GM23338 (cell line): ENCODE data around the gene CTNNAL1. TPM values are rescaled to one million over a fixed set of nuclear protein-coding genes. Genes with fewer than 3 reads are reported as not detected.

Experiments used
- ATAC-seq: fragments of 200-7000 bp; cut with Tn5 transposase; 3 replicates; pipeline ENCODE4 v1.9.1; 2020
- DNase-seq: peaks from one replicate; pipeline ENCODE4 v3.0.0-alpha.2; 2015; ENCODE audit warnings: low spot score
- H2AFZ ChIP-seq: fragments of 200-600 bp; sonication (generic); 2 replicates; pipeline ENCODE4 v1.8.0; 2016; ENCODE audit warnings: antibody characterized with exemption, mild to moderate bottlenecking, moderate library complexity
- H3F3A ChIP-seq: fragments of 200-600 bp; sonication (generic); replicated peaks from 2 replicates; pipeline ENCODE4 v1.8.0; 2017; ENCODE audit warnings: antibody characterized with exemption, mixed run types, low read depth
- H3K27ac ChIP-seq: fragments of 200-600 bp; sonication (generic); 2 replicates; pipeline ENCODE4 v1.6.1; 2016; ENCODE audit warnings: low read depth
- H3K27me3 ChIP-seq: fragments of 200-600 bp; sonication (generic); 2 replicates; pipeline ENCODE4 v1.8.0; 2016; ENCODE audit warnings: mild to moderate bottlenecking, mixed run types, moderate library complexity; ENCODE audit not compliant: insufficient read depth
- H3K36me3 ChIP-seq: fragments of 200-600 bp; sonication (generic); 2 replicates; pipeline ENCODE4 v1.8.0; 2016; ENCODE audit warnings: mild to moderate bottlenecking; ENCODE audit not compliant: insufficient read depth
- H3K4me1 ChIP-seq: fragments of 200-600 bp; sonication (generic); 2 replicates; pipeline ENCODE4 v1.8.0; 2016; ENCODE audit warnings: mild to moderate bottlenecking, moderate library complexity; ENCODE audit not compliant: insufficient read depth
- H3K4me2 ChIP-seq: fragments of 200-600 bp; sonication (generic); 2 replicates; pipeline ENCODE4 v1.7.1; 2017; ENCODE audit warnings: mixed run types
- H3K4me3 ChIP-seq: fragments of 200-600 bp; sonication (generic); 2 replicates; pipeline ENCODE4 v1.6.1; 2016; ENCODE audit warnings: mixed run types
- H3K79me2 ChIP-seq: fragments of 200-600 bp; sonication (generic); replicated peaks from 2 replicates; pipeline ENCODE4 v1.8.0; 2017; ENCODE audit warnings: mild to moderate bottlenecking; ENCODE audit not compliant: insufficient read depth
- H3K9me2 ChIP-seq: fragments of 200-600 bp; sonication (generic); 2 replicates; pipeline ENCODE4 v1.8.0; 2017; ENCODE audit not compliant: insufficient read depth
- H4K20me1 ChIP-seq: fragments of 200-600 bp; sonication (generic); replicated peaks from 2 replicates; pipeline ENCODE4 v1.8.0; 2017; ENCODE audit warnings: mild to moderate bottlenecking; ENCODE audit not compliant: insufficient read depth
- H3K27ac Mint-ChIP-seq: 2 replicates; pipeline ENCODE4 v1.8.0; 2020; ENCODE audit warnings: inconsistent platforms, mild to moderate bottlenecking, moderate library complexity, mixed read lengths
- H3K27me3 Mint-ChIP-seq: 3 replicates; pipeline ENCODE4 v1.8.0; 2022; ENCODE audit warnings: low read depth, mild to moderate bottlenecking, moderate library complexity, mixed read lengths, inconsistent platforms; ENCODE audit not compliant: insufficient read depth, poor library complexity
- H3K36me3 Mint-ChIP-seq: 3 replicates; pipeline ENCODE4 v1.8.0; 2021; ENCODE audit warnings: low read depth, mild to moderate bottlenecking, inconsistent platforms, moderate library complexity, mixed read lengths
- H3K4me1 Mint-ChIP-seq: 3 replicates; pipeline ENCODE4 v1.8.0; 2020; ENCODE audit warnings: mild to moderate bottlenecking, inconsistent platforms, mixed read lengths
- H3K4me3 Mint-ChIP-seq: 3 replicates; pipeline ENCODE4 v1.8.0; 2021; ENCODE audit warnings: moderate library complexity, mild to moderate bottlenecking, inconsistent platforms, mixed read lengths
- H3K9me3 Mint-ChIP-seq: 3 replicates; pipeline ENCODE4 v1.8.0; 2020; ENCODE audit warnings: moderate library complexity, mild to moderate bottlenecking, inconsistent platforms, mixed read lengths
- CTCF ChIP-seq, 2 experiments: fragments of 200-600 bp in 1 of 2; sonication (generic) in 1 of 2; conservative IDR thresholded peaks; 2 replicates each; pipeline versions ENCODE4 v1.5.1 to v1.6.1; 2016 to 2017; ENCODE audit warnings: antibody characterized with exemption in 2 of 2, low read depth in 2 of 2, mild to moderate bottlenecking in 2 of 2, moderate library complexity in 1 of 2
- EZH2phosphoT487 ChIP-seq: fragments of 200-600 bp; sonication (generic); IDR thresholded peaks from one replicate; pipeline ENCODE4 v1.8.1; 2018; ENCODE audit warnings: antibody characterized with exemption; ENCODE audit not compliant: unreplicated experiment
- NANOG ChIP-seq: IDR thresholded peaks from 2 replicates; pipeline ENCODE4 v1.6.1; 2016; ENCODE audit warnings: antibody characterized with exemption, borderline replicate concordance
- POLR2AphosphoS5 ChIP-seq: IDR thresholded peaks from 2 replicates; pipeline ENCODE4 v1.6.1; 2016; ENCODE audit warnings: antibody characterized with exemption, low read depth
- ZNF114 ChIP-seq: fragments of 250-450 bp; sonication (Bioruptor Pico); IDR thresholded peaks from 2 replicates; pipeline ENCODE4 v1.5.0; 2020; ENCODE audit warnings: mild to moderate bottlenecking, moderate library complexity
- ZNF462 ChIP-seq: fragments of 250-450 bp; sonication (Bioruptor Pico); IDR thresholded peaks from 2 replicates; pipeline ENCODE4 v1.5.0; 2020; ENCODE audit warnings: mild to moderate bottlenecking, moderate library complexity
- polyA plus RNA-seq: library from polyadenylated mRNA; unstranded; fragments of >200 nt; fragmentation: Nextera tagmentation; extraction: Ambion mirVana; gene quantifications from 2 replicates; pipeline ENCODE4 v1.2.1, GENCODE V29; 2016
- total RNA-seq: library from RNA; depleted of rRNA; stranded (reverse); fragments of >200 nt; shearing (Covaris generic); gene quantifications from 2 replicates; pipeline ENCODE4 v1.2.3, GENCODE V29; 2014

The CTNNAL1 gene
- total and polyA plus RNA-seq, 2 experiments from 2014 or later = 63.0 to 211 TPM

GRCh38 chr9:108956631-108957026, 56.7 kb downstream of the CTNNAL1 start:
- no peaks in the 10 kb centered on the region for H3K4me1 Mint-ChIP-seq
- H3K4me3 ChIP-seq = no peak overlapping the region
- no peaks in the 10 kb centered on the region for H3K4me1 ChIP-seq
- H2AFZ ChIP-seq = no peak overlapping the region
- TF ChIP-seq CTCF (conservative IDR thresholded peaks at IDR 0.05; ENCODE audit: low read depth in 2 of 2) (no peak), POLR2AphosphoS5 (no peak), ZNF462 (CRISPR knock-in tag) (no peak), NANOG (no peak), EZH2phosphoT487 (no peak), ZNF114 (CRISPR knock-in tag) (no peak)
- H3K9me3 Mint-ChIP-seq = no peaks in the 10 kb centered on the region
- no peak overlapping the region for H3K4me2 ChIP-seq
- peaks cover 3% of the 10 kb centered on the region; the same call in 1 of the 3 replicates for H3K36me3 Mint-ChIP-seq
- no peak overlapping the region for H3K27ac Mint-ChIP-seq
- no peaks in the 10 kb centered on the region for H3K27me3 ChIP-seq
- H3K36me3 ChIP-seq = no peaks in the 10 kb centered on the region
- H3K79me2 ChIP-seq = no peaks in the 10 kb centered on the region
- DNase-seq = no peak
- H3F3A ChIP-seq = no peaks in the 10 kb centered on the region
- no peaks in the 10 kb centered on the region for H3K9me2 ChIP-seq
- ATAC-seq = no peak
- peaks cover 8% of the 10 kb centered on the region for H4K20me1 ChIP-seq
- no peak overlapping the region for H3K4me3 Mint-ChIP-seq
- H3K27ac ChIP-seq = no peak overlapping the region
- no peaks in the 10 kb centered on the region for H3K27me3 Mint-ChIP-seq
